Pulmonary artery endothelial cell (primary cell): ENCODE measurements around the gene ANTXRL. TPM values are rescaled to one million over a fixed set of nuclear protein-coding genes. Genes with fewer than 3 reads are reported as not detected.
"Not testable (repeated sequence)": the region's sequence is repeated elsewhere in the genome, so short reads cannot be mapped to it uniquely, and the experiment has no call there.

Source experiments
- DNase-seq: peaks from one replicate; pipeline ENCODE4 v3.0.0-alpha.2; 2011; ENCODE audit warnings: low read depth, low spot score
- total RNA-seq: library from RNA; depleted of rRNA; stranded (reverse); fragments of >200 nt; gene quantifications from 2 replicates; pipeline ENCODE4 v1.2.3, GENCODE V29; 2014

Gene ANTXRL
- not detected in 2 replicates for total RNA-seq

- no peak for DNase-seq
Observed at GRCh38 chr10:46286991-46287693, at the start of gene ANTXRL. Gene ANTXRL, plus strand, starts transcription at chr10:46286997. Its CDS starts 266 bp downstream, at chr10:46287263.

GRCh38 chr10:46237815-46238510, 48.8 kb upstream of the ANTXRL start:
- DNase-seq: no peak

- no peak for DNase-seq
Observed at GRCh38 chr10:46239247-46239646, 47.5 kb upstream of the ANTXRL start.

GRCh38 chr10:46239993-46240683, 46.7 kb upstream of the ANTXRL start:
- no peak for DNase-seq

- DNase-seq: no peak
Observed at GRCh38 chr10:46240684-46241565, 45.9 kb upstream of the ANTXRL start.

- DNase-seq: no peak
Observed at GRCh38 chr10:46245381-46245900, 41.4 kb upstream of the ANTXRL start.

GRCh38 chr10:46246400-46247180, 40.2 kb upstream of the ANTXRL start:
- DNase-seq: not testable (repeated sequence)

GRCh38 chr10:46247181-46247475, 39.7 kb upstream of the ANTXRL start:
- DNase-seq: no peak

GRCh38 chr10:46247808-46248569, 38.8 kb upstream of the ANTXRL start:
- no peak for DNase-seq

- DNase-seq: no peak
Observed at GRCh38 chr10:46248651-46249146, 38.1 kb upstream of the ANTXRL start.

- DNase-seq: not testable (repeated sequence)
Observed at GRCh38 chr10:46249617-46250344, 37.0 kb upstream of the ANTXRL start.

GRCh38 chr10:46250481-46250880, 36.3 kb upstream of the ANTXRL start:
- DNase-seq: no peak

- no peak for DNase-seq
Observed at GRCh38 chr10:46250898-46251856, 35.6 kb upstream of the ANTXRL start.

- DNase-seq: no peak
Observed at GRCh38 chr10:46251857-46252847, 34.6 kb upstream of the ANTXRL start.

- DNase-seq: no peak
Observed at GRCh38 chr10:46253076-46254006, 33.5 kb upstream of the ANTXRL start.
